ENCODE data around the gene MAP3K13.
A peak's percentile ranks its signal among the peaks of the same experiment; 100 is the strongest.
"Not testable (repeated sequence)": the region's sequence is repeated elsewhere in the genome, so short reads cannot be mapped to it uniquely, and the experiment has no call there.

MAP3K13 gene

DNA sequence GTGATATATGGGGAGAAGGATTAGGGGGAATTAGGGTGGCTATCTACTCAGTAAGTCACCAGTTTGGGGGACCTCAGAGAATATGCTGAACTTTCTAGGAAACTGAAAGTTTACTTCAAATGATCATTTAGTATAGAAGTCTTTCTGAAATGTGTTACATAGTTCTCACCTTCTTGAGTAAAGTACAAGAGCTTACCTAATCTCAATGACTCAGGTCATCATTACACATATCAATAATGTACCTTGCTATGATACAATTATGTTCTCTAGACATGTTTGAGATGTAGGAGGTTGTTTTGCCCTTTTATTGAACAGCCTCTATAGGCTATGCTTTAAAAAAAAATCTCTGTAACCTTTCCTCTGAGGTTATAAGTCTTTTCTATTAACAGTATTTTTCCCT lies 85.2 kb downstream of the MAP3K13 start:
- DNase-seq (ENCODE audit: low spot score): no peak

DNA sequence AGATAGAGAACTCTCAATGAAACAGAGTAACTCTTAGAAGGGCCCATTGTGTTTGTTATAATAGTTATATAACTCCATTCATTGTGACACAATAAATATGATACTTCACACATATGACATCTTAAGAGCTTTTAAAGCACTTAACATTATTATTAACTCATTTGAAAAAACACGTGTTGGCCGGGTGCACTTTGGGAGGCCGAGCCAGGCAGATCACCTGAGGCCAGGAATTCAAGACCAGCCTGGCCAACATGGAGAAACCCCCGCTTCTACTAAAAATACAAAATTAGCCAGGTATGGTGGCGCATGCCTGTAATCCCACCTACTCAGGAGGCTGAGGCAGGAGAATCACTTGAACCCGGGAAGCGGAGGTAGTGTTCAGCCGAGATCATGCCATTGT lies 88.5 kb downstream of the MAP3K13 start:
- DNase-seq (ENCODE audit: low spot score): not testable (repeated sequence)

DNA sequence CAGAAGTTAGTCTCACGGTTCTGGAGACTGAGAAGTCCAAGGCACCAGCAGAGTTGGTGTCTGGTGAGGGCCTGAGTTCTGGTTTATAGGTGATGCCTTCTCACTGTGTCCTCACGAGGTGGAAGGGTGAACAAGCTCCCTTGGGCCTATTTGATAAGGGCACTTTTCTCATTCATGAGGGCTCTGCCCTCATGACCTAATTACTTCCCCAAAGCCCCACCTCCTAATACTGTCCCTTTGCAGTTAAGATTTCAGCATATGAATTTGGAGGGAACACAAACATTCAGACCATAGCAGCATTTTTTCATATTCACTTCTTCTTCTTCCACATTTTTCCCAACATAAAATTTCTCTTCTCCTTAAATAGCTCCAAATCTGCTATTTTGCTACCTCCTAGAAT lies 94.4 kb downstream of the MAP3K13 start:
- no peak for DNase-seq (ENCODE audit: low spot score)

DNA sequence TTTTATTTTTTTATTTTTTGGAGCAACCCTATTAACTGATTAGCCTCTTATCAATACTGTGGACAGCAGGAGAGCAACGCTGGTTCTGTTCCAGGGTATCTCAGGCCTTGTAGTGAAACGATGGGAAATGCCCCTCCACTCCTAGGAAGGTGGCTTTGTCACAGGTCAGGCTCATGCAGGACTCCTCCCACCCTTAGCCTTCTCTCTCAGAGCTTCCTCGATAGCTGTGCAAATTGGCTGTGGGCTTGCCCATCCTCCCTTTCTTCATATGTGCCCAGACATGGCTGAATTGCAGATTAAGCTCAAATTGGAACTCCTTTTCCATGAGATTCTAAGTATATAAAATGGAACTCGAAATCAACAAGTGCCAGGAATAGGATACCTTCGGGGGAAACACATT lies 97.4 kb downstream of the MAP3K13 start:
- no peak for DNase-seq (ENCODE audit: low spot score)

DNA sequence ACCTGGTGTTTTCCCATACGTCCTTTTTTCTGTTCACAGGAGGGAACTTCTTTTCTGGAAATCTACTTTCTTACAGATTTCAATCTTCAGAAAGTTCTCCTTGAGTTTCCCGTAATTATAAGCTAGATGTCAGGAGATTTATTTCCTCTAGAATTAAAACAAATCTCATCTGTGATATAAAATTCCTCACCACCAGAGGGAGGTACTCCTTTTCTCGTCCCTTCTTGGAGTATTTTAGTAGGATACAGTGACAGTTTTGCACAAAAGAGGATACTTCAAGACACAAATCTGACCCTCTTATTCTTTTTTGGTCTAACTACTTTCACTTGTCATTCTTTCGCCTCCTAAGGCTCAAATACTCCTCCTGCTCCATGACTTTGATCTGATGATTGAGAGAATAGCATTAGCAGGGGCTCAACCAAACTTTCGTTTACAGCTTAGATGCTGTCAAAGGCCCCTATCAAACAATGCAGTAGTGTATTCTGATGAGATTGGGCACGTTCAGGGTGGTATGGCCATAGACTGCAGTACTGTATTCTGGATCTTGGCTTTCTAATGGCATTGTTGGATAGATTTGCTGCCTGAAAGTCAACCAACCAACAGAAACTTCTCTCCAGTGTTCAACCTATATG lies 97.9 kb downstream of the MAP3K13 start:
- DNase-seq (ENCODE audit: low spot score): peak; percentile 18

DNA sequence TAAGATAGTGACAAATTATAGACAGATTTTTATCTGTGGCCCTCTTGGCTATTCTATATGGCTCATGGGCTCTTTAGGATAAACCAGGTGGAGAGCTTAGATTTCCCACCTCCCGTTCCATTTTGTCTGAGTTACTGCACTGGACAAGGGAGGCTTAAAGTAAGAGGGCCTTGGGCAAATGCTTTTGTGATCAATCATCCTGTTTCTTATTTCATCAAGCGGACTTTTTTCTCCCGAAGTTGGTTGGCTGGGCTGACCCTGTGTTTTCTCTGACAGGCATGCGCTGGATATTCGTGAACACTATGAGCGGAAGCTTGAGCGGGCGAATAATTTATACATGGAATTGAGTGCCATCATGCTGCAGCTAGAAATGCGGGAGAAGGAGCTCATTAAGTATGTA lies 102.5 kb downstream of the MAP3K13 start:
- no peak for DNase-seq (ENCODE audit: low spot score)

DNA sequence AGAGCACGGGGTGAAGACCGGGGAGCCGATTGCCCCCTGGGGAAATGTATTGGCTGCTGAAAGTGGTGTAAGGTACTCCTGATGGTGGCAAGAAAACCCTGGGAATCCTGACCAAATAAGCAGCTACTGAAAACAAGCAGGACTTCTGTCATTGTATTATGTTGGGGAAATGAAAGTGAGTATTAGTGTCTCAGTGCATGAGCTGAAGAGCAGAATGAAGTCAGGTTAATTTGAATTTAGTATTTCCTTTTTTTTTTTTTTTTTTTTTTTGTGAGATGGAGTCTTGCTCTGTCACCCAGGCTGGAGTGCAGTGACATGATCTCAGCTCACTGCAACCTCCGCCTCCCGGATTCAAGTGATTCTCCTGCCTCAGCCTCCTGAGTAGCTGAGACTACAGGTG lies 103.2 kb downstream of the MAP3K13 start:
- not testable (repeated sequence) for DNase-seq (ENCODE audit: low spot score)

DNA sequence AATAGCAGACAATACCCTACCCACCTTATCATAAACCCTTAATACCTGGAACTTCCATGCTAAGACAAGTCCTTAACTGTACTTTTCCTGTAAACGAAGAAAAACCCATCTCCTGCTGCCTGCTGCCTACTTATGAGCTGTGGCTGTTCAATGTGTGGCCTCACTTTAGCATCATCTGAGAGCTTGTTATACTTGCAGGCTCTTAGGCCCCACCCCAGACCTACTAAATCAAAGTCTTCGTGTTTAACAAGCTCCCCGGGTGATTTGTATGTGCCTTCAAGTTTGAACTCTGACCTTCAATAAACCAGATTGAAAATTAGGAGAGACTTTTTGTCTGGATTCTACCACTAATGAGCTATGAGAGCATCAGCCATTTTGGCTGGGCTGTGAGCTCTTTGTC lies 106.6 kb downstream of the MAP3K13 start:
- no peak for DNase-seq (ENCODE audit: low spot score)

DNA sequence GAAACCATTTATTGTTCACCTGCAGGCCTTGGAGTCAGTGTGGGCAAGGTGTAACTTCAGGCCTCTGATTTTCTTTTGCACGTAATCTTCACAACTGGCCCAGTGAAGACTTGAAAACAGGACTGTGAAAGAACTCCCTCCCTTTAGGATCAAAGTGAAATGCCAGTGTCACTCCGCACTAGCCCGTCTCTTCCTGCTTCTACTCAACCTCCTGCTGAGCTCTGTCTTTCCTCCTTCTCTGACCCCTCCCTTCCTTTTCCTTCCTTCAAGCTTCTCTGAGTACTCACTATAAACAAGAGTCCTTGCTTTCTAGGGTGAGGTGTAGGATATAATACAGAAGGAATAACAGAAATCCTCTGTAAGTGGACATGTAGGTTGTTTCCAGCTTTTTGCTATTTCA lies 107.4 kb downstream of the MAP3K13 start:
- DNase-seq (ENCODE audit: low spot score): no peak

DNA sequence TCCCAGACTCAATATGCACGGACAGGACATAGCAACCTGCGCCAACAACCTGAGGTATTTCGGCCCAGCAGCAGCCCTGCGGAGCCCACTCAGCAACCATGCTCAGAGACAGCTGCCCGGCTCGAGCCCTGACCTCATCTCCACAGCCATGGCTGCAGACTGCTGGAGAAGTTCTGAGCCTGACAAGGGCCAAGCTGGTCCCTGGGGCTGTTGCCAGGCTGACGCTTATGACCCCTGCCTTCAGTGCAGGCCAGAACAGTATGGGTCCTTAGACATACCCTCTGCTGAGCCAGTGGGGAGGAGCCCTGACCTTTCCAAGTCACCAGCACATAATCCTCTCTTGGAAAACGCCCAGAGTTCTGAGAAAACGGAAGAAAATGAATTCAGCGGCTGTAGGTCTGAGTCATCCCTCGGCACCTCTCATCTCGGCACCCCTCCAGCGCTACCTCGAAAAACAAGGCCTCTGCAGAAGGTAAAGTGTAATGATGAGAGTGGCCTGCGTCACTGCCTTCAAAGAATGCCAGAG lies 110.4 kb downstream of the MAP3K13 start:
- DNase-seq (ENCODE audit: low spot score): no peak

DNA sequence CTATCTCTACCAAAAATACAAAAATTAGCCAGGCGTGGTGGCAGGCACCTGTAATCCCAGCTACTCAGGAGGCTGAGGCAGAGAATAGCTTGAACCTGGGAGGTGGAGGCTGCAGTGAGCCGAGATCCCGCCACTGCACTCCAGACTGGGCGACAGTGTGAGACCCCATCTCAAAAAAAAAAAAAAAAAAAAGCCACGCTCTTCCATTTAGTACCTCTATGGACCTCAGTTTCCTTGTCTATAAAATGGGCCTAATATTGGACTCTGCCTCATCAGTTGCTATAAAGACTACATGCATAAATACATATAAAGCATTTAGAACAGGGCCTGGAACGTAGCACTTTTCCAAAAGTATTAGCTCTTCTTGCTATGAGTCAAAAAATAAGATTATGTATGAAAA lies 112.0 kb downstream of the MAP3K13 start:
- DNase-seq (ENCODE audit: low spot score): not testable (repeated sequence)

DNA sequence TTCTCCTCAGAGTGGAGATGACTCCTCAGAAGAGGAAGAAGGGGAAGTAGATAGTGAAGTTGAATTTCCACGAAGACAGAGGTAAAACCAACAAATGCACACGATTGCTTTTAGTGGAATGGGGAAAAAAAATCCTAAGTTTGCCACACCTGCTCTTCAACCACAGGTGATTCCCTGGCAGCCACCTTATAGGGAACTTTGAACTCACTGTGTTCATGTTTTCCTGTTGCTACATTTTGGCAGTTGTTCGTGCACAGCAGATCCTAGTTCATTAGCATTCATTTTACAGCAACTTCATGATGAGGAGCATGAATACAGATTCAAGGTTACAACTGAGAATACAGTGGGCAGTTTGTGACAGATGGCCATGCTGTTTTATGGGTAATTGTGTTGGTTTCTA lies 114.4 kb downstream of the MAP3K13 start:
- DNase-seq (ENCODE audit: low spot score): no peak

DNA sequence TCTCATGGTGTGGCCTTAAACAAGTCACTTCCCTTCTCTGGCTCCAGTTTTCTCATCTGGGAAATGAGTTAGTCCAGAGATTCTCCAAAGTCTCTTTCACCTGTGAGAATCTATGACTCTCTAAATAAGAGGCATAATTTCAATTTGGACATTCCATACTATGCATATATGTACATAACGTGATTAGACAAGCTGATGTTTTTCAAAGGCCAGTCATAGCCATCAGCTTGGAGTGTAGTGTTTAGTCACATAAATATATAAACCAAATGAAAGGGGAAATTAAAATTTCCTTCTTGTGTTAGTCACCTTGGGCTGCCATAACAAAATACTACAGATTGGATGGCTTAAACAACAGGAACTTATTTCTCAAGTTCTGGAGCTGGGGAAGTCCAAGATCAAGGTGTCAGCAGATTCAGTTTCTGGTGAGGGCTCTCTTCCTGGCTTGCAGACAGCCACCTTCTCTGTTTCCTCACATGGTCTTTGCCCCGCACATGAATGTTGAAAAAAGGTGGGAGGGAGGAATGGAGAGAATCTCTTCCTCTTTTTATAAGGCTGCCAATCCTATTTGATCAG lies 116.5 kb downstream of the MAP3K13 start:
- no peak for DNase-seq (ENCODE audit: low spot score)

DNA sequence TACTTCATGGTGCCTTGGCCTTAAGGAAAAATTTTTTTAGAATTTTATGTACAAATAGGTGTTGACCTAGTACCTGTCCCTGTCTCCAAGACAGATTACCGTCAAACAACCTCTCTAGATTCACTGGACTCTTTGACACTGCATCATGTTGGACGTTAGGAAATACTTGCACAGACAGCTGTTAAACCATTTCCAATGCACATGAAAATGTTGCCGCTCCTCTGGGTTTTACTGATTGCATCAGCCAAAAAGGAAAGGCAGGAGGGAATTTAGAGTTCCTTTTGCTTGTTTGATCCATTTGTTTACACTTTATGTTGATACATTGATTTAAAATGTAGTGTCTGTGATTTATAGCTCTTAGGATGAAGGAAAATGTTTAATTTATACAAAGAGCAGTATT lies 121.4 kb downstream of the MAP3K13 start:
- no peak for DNase-seq (ENCODE audit: low spot score)

DNA sequence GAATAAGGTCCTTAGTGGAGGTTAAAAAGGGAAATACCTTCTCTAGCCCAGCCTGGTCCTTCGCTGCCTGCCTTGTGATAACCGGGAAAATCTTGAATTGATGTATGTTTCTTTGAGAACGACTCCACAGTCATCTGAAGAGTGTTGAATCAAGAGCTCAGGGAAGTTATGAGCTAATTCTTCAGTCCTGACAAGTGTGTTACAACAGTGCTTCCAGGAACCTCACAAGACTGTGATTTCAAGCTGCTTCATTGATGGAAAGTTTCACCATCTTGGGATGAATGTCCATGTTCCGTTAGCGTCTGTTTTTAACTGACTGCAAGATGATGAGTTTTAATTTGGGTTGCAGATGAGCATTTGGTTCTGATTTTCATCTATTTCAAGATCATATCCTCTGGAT lies 123.5 kb downstream of the MAP3K13 start:
- DNase-seq (ENCODE audit: low spot score): no peak

DNA sequence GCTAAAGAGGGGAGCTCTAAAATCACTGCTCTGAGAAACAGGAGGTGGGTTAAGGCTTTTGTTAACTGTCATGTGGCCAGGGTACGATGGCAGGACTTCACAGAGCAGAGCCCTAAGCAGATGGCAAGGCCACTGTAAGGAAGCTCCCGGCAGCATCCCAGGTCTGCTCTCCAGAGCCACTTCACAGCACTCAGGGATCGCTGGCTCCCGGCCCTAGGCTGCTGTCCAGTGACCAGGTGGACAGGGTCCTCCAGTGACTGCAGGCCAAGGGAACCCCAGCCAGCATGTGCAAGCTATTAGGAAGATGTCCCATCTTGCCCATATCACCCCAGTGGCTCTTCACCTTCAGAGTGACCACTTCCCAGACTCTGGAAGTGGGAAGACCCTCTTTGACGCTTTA lies 125.5 kb downstream of the MAP3K13 start:
- no peak for DNase-seq (ENCODE audit: low spot score)

DNA sequence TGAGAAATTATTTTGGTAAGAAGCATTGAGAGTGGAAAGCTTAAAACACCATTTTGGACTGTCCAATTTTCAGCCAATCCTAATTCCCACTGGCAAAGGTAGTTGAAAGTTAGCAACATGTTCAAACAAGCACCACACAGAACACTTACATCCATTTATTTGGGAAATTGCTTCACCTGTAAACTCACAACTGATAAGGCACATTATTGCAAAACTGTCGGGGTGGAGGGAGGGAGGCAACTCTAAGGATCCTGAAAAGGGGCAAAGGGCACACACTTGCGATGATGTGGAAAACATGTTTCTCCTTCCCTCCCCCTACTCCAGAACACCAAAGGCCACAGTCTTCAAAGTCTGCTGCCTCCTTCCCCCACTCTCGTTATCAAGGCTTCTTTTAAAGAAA lies 126.5 kb downstream of the MAP3K13 start:
- DNase-seq (ENCODE audit: low spot score): no peak

DNA sequence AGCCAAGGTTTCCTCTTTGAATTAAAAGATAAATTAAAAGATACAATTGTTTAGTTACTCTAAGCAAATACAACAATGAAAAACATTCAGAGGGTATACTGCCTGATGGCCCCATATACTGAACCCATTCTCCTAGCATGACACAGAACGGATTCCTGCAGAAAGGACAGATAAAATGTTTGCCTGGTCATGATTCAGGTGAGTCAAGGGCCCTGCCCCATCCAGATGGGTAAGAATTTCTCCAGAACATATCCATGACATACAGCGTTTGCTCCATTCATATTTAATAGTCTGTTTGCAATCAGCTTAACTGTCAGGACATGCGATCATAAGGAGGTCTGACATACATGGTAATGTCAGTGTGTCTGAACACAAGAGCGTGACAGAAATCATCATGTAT lies 127.3 kb downstream of the MAP3K13 start:
- DNase-seq (ENCODE audit: low spot score): no peak

DNA sequence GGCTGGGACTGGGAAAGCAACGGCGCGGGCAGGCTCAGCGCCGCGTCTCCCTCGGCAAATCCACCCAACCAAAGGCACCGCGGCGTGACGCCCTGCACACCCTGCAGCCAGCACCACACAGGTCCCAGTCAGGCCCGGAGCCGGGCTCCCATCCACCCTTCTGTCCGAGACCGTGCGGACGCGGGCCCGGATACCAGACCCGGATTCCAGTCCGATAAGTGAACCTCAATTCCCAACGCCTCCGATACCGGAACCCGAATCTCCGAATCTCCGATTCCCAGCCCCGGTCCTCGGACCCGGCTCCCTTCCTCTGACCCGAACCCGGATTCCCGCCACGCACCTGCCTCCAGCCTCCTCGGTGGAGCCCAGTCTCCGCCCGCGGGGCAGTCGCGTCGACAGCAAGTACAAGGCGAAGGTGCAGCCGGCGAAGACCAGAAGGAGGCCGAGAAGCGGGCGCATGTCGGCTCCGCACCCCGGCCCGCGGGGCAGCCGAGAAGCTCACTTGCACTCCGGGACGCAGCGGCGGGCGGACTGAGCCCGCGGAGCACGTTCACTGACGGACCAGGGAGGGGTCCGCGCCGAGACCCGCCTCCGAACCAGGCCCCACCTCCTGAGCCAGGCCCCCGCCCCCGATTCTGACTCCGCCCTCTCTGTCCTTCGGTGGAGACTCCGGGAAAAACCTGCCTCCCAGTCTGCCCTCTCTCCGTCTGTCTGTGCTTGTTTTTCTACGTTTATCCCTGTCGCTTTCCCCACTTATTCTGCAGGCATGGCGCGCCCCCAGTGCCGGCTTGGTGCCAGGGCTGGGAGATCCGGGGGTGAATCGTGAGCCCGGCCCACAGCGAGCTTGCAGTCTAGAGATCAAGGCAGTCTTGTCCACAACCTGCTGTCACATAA lies 135.8 kb downstream of the MAP3K13 start, which contains the start of gene TMEM41A:
TMEM41A (minus strand) TSS at position 533 of the 894 bp plus-strand sequence; CDS start at position 459, 74 bp downstream.
- peak; percentile 92 for DNase-seq (ENCODE audit: low spot score)

DNA sequence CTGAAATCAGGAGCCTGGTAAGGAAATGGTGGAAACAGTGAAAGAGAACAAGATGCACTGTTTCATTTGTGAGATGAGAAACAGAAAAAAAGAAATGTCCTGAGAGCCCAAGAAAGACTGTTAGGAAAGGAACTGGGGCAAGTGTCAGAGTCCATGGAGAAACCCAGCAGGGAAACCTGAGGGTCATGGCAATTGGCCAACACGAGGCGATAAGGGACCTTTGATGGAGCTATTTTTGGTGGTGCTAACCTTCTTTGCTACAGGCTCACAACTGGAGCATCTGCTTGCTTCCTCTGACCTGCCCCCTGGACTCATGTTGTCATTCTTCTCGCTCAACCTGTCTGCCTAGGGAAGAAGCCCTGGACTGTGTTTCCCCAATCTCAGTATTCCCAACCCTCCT lies 140.1 kb downstream of the MAP3K13 start:
- DNase-seq (ENCODE audit: low spot score): no peak

DNA sequence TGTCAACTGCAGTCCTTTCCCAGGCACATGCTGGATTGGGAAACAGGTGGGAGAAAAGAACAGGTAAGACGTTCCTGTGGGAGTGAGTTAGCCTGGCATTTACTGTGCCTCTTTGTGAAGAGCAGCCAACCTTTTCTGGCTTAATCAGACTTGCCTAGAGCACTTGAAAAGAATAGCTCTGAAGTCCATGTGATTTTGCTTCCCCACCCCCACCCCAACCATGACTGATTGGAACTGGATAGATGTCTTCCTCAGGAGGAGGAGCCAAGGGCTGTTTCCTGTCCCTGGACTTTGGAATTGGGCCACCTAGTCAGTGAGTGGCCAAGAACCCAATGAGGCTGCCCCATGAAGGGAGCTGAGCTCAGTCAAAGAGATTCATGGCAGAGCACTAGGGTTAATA lies 140.6 kb downstream of the MAP3K13 start:
- no peak for DNase-seq (ENCODE audit: low spot score)

DNA sequence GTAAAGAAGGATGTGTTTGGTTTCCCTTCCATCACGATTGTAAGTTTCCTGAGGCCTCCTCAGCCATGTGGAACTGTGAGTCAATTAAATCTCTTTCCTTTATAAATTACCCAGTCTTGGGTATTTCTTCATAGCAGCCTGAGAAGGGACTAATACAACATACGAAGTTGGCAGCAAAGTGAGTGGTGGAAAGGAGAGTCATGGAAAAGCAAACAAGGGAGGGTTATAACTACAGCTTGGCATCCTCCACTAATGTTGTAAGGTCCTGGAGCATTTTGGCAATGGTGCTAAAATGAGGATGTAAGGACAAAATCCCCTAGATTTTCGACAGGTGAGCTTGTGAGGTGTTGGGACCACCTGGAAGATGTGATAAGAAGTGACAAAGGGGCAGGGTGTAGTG lies 141.7 kb downstream of the MAP3K13 start:
- DNase-seq (ENCODE audit: low spot score): no peak

DNA sequence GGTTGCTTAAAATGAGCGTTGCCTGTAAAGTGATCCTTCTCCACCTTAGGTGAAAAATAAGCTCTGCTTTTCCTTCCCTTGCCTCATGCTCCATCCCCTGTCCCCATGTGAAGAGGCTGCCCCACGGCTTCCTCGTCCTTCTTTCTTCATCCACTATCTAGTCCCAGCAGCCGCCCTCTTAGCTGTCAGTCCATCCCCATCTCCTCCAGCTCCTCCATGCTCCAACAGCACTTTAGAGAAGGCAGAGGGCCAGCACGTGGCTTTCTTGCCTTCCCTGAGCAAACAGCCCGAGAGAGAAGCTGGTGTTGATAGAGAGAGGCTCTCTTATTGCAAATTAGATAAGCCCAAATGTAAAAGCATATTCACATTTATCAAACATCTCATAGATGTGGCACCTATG lies 144.9 kb downstream of the MAP3K13 start:
- no peak for DNase-seq (ENCODE audit: low spot score)
